DMS53 (cell line): ENCODE results near the gene VAC14.
"Not testable (repeated sequence)": the region's sequence is repeated elsewhere in the genome, so short reads cannot be mapped to it uniquely, and the experiment has no call there.

Experiments
- DNase-seq: peaks from one replicate; lab custom pipeline; 2025; lab: John Stamatoyannopoulos, UW

VAC14 gene

GRCh38 chr16:70800781-70801480 is at the start of gene VAC14:
VAC14 (minus strand) TSS chr16:70801158; CDS start chr16:70800900, 258 bp downstream.
- peak; percentile 95 for DNase-seq

DNA sequence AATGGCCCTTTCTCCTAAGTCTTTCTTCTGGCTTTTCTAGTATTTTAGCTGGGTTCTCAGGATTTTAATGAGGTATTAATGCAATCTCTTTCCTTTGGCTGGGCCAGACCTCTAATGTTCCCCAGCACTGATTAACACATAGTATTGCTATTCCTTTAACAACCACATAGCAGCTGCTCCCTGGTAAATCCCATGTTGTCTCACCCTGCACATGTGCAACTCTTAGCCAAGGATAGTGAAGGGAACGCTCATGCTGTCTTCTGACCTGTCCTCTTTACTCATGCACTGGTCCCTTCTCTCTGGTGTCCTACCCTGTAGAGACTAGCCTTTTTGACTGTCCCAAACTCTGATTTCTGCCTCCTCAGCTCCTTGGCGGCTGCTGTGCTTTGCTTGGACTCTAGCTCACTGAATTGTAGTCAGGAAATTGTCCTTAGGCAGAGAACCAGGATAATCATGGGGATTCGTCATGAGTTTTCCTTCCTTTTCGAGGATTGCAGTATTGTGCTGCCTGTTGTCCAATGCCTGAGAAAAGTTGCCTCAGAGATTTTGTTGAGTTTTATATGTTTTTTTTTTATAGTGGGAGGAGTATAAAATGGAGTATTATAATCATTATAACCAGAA is 22.6 kb upstream of the VAC14 start:
- not testable (repeated sequence) for DNase-seq

GRCh38 chr16:70822734-70823133 is 21.8 kb upstream of the VAC14 start:
- DNase-seq = not testable (repeated sequence)

GRCh38 chr16:70818088-70818487 is 17.1 kb upstream of the VAC14 start:
- not testable (repeated sequence) for DNase-seq

DNA sequence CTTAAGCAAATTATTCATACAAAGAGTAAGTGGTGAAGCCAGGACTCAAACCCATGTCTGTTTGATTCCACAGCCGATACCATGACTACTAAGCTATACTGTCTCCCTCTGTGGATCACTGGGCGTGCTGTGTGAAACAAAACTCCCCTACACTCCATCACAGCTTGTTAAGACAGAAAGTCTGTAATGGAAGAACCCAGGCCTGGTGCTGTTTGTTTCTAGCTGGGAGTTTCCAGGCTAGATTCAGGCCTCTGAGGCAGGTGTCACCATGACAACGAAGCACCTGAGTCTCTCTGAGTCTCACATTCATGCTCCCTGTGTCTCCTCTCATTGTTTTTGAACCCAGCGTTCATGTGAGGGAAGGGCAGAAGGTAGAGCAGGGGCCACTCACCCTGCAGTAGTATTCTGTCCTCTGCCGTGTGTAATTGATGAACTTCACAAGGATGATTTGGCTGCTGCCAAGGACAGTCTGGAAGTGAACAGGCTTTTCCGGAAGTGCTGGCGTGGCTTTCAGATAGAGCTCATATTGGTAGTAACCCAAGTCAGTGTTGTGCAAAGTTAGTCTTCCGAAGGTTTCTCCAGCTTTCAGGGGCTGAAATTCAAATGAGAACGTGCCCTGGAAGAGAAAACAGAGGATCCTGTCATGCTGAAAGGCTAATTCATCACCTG is 8.6 kb upstream of the VAC14 start:
- DNase-seq = peak; percentile 64

DNA sequence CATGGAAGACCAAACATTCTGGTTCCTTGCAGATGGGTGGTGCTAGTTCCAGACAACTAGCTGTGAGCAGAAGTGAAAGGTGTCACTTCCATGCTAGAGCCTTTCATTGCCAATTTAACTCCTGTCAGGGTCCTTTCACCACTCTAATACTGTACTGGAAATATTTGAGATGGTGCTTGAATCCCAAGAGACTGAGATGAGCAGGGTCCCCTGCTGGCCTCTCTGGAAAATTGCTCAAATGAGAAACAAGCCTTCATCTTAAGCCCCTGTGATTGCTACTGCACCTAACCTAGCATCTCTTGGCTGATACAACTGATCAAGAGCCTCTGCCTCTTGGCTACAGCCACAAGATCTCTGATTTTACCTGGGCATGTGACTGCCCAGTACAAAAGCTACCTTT is 7.4 kb upstream of the VAC14 start:
- DNase-seq = peak; percentile 10

- DNase-seq = no peak
Measured at GRCh38 chr16:70805787-70806186, 4.8 kb upstream of the VAC14 start.

DNA sequence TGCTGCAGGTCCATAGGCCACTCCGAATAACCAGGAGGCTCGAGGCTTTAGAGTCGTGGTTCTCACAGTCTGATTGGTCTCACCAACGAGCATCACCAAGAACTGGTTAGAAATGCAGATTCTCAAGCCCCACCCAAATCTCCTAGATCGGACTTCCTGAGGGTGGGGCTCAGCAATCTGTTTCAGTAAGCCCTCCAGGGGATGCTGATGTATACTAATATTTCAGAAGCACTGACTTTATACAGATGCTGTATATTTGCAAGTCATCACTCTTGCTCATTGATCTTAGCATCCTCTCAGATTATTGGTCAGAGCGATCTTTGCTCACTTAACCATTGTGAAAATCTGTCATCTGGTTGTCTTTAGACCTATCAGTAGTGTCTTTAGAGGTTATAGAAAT is 4.4 kb upstream of the VAC14 start:
- DNase-seq = no peak

GRCh38 chr16:70804734-70805169 is 3.8 kb upstream of the VAC14 start:
- DNase-seq = no peak

- no peak for DNase-seq
Measured at GRCh38 chr16:70804153-70804733, 3.3 kb upstream of the VAC14 start.

GRCh38 chr16:70803319-70803718 is 2.4 kb upstream of the VAC14 start:
- no peak for DNase-seq

- no peak for DNase-seq
Measured at GRCh38 chr16:70801611-70802010, 653 bp upstream of the VAC14 start.

DNA sequence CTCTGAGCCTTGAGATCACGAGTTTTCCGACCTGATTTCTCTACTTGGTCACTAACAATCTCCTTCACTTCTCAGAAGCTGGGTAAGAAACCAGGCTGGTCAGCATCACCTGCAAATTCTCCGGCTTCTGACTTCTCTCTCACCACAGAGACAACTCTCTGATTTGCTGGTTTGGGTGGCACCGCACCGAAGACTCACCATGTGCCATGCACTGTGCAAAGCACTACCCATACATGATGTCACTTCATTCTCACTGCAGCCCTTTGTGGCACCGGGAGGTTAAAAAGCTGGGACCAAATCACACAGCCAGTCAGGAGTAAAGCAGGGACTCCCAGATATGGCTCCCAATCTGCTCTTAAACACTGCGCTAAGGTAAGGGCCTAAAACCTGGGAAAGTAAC is 647 bp downstream of the VAC14 start:
- DNase-seq = peak; percentile 40

DNA sequence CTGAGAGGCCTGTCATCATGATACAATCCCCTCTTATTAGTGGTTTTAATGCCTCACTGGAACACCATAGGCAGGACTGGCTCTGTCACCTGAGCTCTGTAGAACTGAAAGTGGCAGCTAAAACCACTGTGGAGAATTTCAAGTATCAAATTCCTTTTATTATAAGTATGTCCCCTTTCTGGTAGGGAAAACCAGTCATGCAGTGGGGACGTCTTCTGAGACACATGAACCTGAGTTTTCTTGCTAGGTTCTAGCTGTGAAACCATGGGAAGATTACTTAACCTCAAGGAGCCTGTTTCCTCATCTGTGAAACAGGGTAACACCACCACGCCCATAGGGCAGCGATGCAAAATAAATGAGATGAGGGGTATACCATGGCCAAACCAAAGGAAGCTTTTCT is 4.7 kb downstream of the VAC14 start:
- DNase-seq = no peak

DNA sequence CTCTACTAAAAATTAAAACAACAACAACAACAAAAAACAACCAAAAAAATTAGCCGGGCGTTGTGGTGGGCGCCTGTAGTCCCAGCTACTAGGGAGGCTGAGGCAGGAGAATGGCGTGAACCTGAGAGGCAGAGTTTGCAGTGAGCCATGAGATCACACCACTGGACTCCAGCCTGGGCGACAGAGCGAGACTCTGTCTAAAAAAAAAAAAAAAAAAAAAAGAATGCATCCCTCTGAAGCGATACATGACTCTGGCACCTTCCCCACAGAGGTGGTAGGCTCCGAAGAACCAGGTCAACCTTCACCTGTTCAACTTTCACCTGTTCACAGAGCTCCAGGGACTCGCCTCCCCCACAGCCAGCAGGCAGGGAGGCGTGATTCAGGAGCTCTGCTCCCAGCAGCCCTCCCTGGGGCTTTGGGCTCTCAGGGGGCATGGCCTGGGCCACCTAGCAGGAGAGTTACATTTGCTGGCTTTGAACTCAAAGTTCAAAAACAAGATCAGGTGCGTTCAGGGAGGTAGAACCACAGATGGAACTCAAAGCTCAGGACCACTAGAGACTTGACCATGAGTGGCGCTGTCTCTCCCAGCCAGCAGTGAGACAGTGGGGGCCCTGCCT is 5.6 kb downstream of the VAC14 start:
- no peak for DNase-seq

- DNase-seq = no peak
Measured at GRCh38 chr16:70793851-70794502, 7.0 kb downstream of the VAC14 start.

DNA sequence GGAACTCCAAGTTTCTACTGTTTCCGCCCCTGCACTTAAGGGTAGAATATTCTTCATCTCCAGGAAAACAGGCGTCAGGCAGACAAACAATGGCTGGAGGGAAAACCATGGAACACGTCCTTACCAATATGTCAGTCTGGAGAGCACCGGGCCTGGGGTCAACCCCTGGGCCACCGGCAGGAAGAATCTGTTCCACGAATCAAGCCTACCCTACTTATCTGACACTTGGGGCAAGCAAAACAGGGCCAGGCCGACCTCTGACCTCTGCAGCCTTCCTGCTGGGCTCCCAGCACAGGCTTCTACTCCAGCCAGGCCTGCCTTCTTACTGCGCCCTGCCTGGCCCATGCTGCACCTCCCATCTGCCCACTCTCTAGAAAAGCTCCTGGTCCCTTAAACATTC is 10.1 kb downstream of the VAC14 start:
- no peak for DNase-seq

DNA sequence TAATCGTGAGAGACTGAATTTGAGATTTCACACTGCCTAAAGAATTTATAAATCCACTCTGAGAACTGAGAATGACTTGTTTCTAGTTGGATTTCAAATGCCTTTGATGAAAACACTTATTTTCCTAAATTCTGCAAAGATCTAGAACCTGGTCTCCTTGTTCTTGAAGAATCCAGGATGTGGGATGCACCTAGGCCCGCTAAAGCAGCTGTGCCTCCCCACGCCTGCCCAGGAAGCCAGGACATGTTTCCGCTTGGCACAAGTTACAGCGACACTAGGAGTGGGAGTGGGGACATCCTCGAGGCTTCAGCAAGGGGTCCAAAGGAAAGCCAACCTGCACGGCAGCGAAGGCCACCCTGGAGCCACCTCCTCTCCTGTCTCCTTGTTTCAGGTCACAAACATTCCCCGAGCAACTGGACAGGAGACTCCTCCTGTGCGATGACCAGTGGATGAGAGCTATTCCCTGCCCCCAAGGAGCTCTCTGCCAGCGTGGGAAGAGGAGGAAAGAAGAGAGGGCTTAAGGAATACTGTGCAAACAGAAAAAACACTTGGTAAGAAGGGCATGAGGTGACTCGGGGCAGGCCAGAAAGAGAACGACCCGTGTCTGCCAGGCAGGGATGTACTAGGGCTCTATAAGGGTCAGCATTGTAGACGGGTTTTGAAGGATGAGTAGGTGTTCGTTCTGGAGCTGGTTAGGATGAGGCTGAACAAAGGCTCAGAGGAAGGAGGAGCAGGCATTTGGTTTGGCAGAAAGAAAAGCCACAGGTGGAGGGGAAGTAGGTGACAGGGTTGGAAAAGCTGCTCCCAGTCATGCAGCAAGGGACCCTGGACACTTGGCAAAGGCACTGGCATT is 11.1 kb downstream of the VAC14 start:
- DNase-seq = no peak

GRCh38 chr16:70788668-70789594 is 12.0 kb downstream of the VAC14 start:
- DNase-seq = no peak
